K562 (cell line): ENCODE measurements around the gene SCLY.

Experiments used
- BRCA1 ChIP-seq, 2 experiments: fragments of 450-650 bp in 1 of 2; sonication (generic) in 1 of 2; formaldehyde crosslinking in 1 of 2; IDR thresholded peaks; 2 replicates each; pipeline versions ENCODE4 v1.5.0 to v1.6.1; 2017 to 2020; ENCODE audit warnings: mild to moderate bottlenecking in 1 of 2, missing genetic modification reagents in 1 of 2
- STAT5B ChIP-seq: fragments of 250-450 bp; sonication (Bioruptor Pico); IDR thresholded peaks from 2 replicates; pipeline ENCODE4 v1.8.0; 2021; ENCODE audit warnings: mild to moderate bottlenecking, inconsistent platforms
- ZNF274 ChIP-seq: IDR thresholded peaks from 2 replicates; pipeline ENCODE4 v1.6.1; 2011; ENCODE audit warnings: low read depth, mild to moderate bottlenecking, low read length, moderate library complexity, borderline replicate concordance
- ZNF707 ChIP-seq: fragments of 250-450 bp; sonication (Bioruptor Pico); conservative IDR thresholded peaks from 2 replicates; pipeline ENCODE4 v1.8.0; 2022; ENCODE audit warnings: inconsistent platforms, mild to moderate bottlenecking, moderate library complexity

DNA sequence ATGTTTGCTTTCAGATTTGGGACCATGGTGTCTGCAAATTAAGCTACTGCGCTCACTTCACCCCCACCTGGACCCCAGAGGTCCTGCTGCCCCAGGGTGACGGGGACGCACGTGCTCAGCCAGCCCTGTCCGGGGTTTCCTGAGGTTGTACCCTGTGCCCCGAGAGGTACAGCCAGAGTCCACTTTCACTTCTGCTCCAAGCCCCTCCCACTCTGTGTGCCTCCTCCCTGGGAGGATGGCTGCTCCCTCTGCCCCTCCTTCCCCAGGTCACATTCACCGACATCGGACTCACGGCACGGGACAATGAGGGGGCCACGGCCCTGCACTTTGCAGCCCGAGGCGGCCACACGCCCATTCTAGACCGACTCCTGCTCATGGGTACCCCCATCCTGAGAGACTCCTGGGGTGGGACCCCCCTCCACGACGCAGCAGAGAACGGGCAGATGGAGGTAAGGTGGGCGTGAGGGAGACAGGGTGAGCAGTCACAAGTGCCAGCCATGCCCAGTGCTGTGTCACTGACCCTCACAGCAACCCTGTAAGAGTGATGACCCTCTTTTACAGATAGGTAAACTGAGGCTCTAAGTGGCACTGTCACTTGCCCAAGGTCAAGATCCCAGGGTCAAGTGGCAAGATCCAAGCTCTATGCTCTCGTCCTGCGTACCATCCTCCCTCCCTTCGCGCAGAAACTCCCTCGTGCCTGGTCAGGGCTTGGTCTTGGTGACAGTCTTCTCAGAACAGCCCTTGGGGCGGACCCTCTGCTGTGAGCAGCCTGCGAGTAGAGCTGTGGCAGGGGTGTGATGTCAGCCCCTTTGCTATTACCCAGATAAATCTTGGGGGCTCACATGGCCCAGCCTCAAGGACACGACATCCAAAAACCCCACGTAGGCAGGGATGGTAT, 47.0 kb downstream of the SCLY start:
- TF ChIP-seq ZNF274, result no peak
- no peak for TF ChIP-seq BRCA1 (IDR thresholded peaks at IDR 0.05)
- TF ChIP-seq BRCA1 (CRISPR knock-in tag; IDR thresholded peaks at IDR 0.05), result no peak
- TF ChIP-seq STAT5B (CRISPR knock-in tag), result no peak
- no peak for TF ChIP-seq ZNF707
